ENCODE measurements around the gene ITGB6.

DNA sequence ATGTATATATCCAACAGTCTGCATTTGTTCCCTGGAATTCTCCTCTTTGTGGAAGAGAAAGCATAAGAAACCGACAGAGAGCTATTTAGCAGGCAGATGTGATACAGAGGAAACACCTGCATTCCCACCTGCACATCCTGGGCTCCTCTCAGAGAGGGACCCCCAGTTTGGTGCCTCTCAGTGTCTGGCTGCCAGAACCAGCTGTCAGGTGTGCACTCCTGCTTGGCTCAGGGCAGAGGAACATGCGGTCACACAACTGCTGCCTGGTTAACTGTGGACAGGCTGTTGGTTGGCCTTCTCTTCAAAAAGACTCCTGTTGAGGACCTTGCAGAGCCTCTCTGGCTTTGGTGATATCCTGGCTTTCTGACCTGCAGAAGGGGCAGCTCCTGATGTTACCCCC lies 54.6 kb downstream of the ITGB6 start:
- TF ChIP-seq, protein P1, sequence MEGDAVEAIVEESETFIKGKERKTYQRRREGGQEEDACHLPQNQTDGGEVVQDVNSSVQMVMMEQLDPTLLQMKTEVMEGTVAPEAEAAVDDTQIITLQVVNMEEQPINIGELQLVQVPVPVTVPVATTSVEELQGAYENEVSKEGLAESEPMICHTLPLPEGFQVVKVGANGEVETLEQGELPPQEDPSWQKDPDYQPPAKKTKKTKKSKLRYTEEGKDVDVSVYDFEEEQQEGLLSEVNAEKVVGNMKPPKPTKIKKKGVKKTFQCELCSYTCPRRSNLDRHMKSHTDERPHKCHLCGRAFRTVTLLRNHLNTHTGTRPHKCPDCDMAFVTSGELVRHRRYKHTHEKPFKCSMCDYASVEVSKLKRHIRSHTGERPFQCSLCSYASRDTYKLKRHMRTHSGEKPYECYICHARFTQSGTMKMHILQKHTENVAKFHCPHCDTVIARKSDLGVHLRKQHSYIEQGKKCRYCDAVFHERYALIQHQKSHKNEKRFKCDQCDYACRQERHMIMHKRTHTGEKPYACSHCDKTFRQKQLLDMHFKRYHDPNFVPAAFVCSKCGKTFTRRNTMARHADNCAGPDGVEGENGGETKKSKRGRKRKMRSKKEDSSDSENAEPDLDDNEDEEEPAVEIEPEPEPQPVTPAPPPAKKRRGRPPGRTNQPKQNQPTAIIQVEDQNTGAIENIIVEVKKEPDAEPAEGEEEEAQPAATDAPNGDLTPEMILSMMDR (IDR thresholded peaks at IDR 0.05; ENCODE audit: poor library complexity), result no peak
- TF ChIP-seq EZH2 (IDR thresholded peaks at IDR 0.05; ENCODE audit: borderline replicate concordance) (no peak), EZH2phosphoT487 (IDR thresholded peaks at IDR 0.05; ENCODE audit: low read depth, severe bottlenecking, unreplicated experiment) (no peak)
